HepG2 (cell line): Measurements from ENCODE around the gene TOMM7. TPM values are rescaled to one million over a fixed set of nuclear protein-coding genes. Genes with fewer than 3 reads are reported as not detected.
A peak's percentile ranks its signal among the peaks of the same experiment; 100 is the strongest.

ENCODE experiments used
- FOXA1 ChIP-seq, 2 experiments: fragments of 450-650 bp in 1 of 2; sonication (generic) in 1 of 2; formaldehyde crosslinking in 1 of 2; IDR thresholded peaks; 2 replicates each; pipeline versions ENCODE4 v1.4.0 to v1.6.1; 2016 to 2020; ENCODE audit warnings: missing genetic modification reagents in 1 of 2
- HOXA7 ChIP-seq: sonication (generic); formaldehyde crosslinking; IDR thresholded peaks from 2 replicates; pipeline ENCODE4 v1.8.1; 2022; ENCODE audit warnings: mild to moderate bottlenecking, missing genetic modification reagents, moderate library complexity
- MED1 ChIP-seq: sonication (generic); formaldehyde crosslinking; IDR thresholded peaks from 2 replicates; pipeline ENCODE4 v1.4.0; 2020; ENCODE audit warnings: missing genetic modification reagents
- MIER2 ChIP-seq: IDR thresholded peaks from 2 replicates; pipeline ENCODE4 v1.6.1; 2016; ENCODE audit warnings: missing biosample characterization, missing genetic modification reagents
- ONECUT2 ChIP-seq: sonication (generic); formaldehyde crosslinking; IDR thresholded peaks from 2 replicates; pipeline ENCODE4 v1.4.0; 2020; ENCODE audit warnings: missing genetic modification reagents
- POLR2AphosphoS5 ChIP-seq: IDR thresholded peaks from 2 replicates; pipeline ENCODE4 v1.6.1; 2012; ENCODE audit warnings: low read depth, low read length
- SRSF9 ChIP-seq: fragments of 200-400 bp; formaldehyde crosslinking; IDR thresholded peaks from 2 replicates; pipeline ENCODE4 v1.6.1; 2018; ENCODE audit warnings: borderline replicate concordance, mild to moderate bottlenecking, low read depth, low read length; ENCODE audit not compliant: insufficient read depth, poor library complexity, severe bottlenecking
- TBX2 ChIP-seq: sonication (generic); formaldehyde crosslinking; IDR thresholded peaks from 2 replicates; pipeline ENCODE4 v1.5.0; 2020; ENCODE audit warnings: missing genetic modification reagents, mild to moderate bottlenecking, borderline replicate concordance
- polyA plus RNA-seq, 8 experiments: library from polyadenylated mRNA; depleted of rRNA in 3 of 8; stranded (reverse) in 7 of 8; unstranded in 1 of 8; fragments of >200 nt; fragmentation: Illumina TruSeq in 4 of 8; extraction: Trizol in 4 of 8; gene quantifications; 2 replicates each; pipeline versions ENCODE4 v1.2.1 to v1.2.3, GENCODE V29; 2011 to 2016; ENCODE audit warnings: low read depth in 4 of 8, missing spikeins in 1 of 8, mixed read lengths in 1 of 8; ENCODE audit not compliant: insufficient read depth in 1 of 8
- total RNA-seq, 5 experiments: library from RNA; depleted of rRNA; stranded (reverse); fragments of >200 nt; fragmentation: Illumina TruSeq; extraction: Trizol; gene quantifications; 2 replicates each; pipeline ENCODE4 v1.2.3, GENCODE V29; 2016; ENCODE audit warnings: low read depth in 1 of 5
- TF ChIP-seq, protein P1 (sequence below): IDR thresholded peaks from 2 replicates; pipeline ENCODE4 v1.6.1; 2016; ENCODE audit warnings: low read depth, borderline replicate concordance
- TF ChIP-seq, protein P2 (sequence below): sonication (generic); formaldehyde crosslinking; IDR thresholded peaks from 2 replicates; pipeline ENCODE4 v1.4.0; 2020; ENCODE audit warnings: missing genetic modification reagents, borderline replicate concordance
- TF ChIP-seq, protein P3 (sequence below): IDR thresholded peaks from 2 replicates; pipeline ENCODE4 v1.6.1; 2016; ENCODE audit warnings: control low read depth
- TF ChIP-seq, protein P4 (sequence below): sonication (generic); formaldehyde crosslinking; IDR thresholded peaks from 2 replicates; pipeline ENCODE4 v1.9.0; 2021; ENCODE audit warnings: mild to moderate bottlenecking, missing genetic modification reagents
- TF ChIP-seq, protein P5 (sequence below): sonication (generic); formaldehyde crosslinking; IDR thresholded peaks from 2 replicates; pipeline ENCODE4 v1.4.0; 2020; ENCODE audit warnings: missing genetic modification reagents

Gene TOMM7
- total and polyA plus RNA-seq, 2 of the 13 experiments (the other 11 are each of a cell fraction or from before 2014, with no cell fraction given): 251 to 369 TPM

DNA sequence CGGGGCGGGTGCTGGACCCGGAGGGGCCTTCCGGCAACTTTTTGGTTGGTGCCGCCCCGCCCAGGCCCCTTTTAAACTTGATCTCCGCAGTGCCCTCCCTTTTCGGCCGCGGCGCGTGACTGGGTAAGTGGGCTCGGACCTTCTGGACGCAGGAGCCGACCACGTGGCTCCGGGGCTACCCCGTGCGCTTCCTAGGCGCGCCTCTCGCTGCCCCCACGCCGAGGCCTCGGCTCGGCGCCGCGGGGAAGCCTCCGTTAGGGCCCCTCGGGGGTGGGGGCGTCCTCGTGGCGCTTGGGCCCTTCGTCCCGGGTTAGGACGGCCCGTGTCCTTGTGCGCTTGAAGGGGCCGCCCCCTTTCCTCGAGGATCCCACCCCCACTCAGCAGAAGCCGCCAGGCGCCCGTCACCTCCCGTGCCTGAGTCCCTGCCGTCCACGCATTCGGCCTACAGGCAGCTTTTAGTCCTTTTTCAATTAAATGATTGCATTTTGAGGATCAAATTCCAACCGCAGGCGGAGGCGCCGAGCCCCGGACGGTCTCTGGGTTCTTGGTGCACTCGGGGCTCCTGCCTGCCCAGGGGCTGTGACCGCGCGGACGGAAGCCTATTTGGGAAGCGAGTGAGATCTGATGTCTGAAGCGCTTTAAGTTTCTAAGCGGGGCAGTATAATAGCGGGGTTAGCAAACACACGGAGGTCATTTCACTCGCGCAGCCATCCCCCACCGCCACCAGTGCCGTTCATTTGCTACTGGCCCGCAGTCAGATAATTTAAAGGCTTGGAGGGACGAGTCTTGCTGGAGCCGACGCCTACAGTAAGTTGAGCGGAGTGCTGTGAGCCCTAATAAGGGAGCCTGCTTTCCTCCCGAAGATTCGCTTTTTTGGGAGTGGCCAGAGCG, 31.8 kb upstream of the TOMM7 start (continued):
- TF ChIP-seq, protein P1, sequence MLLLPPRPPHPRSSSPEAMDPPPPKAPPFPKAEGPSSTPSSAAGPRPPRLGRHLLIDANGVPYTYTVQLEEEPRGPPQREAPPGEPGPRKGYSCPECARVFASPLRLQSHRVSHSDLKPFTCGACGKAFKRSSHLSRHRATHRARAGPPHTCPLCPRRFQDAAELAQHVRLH: no peak
- TF ChIP-seq, protein P2, sequence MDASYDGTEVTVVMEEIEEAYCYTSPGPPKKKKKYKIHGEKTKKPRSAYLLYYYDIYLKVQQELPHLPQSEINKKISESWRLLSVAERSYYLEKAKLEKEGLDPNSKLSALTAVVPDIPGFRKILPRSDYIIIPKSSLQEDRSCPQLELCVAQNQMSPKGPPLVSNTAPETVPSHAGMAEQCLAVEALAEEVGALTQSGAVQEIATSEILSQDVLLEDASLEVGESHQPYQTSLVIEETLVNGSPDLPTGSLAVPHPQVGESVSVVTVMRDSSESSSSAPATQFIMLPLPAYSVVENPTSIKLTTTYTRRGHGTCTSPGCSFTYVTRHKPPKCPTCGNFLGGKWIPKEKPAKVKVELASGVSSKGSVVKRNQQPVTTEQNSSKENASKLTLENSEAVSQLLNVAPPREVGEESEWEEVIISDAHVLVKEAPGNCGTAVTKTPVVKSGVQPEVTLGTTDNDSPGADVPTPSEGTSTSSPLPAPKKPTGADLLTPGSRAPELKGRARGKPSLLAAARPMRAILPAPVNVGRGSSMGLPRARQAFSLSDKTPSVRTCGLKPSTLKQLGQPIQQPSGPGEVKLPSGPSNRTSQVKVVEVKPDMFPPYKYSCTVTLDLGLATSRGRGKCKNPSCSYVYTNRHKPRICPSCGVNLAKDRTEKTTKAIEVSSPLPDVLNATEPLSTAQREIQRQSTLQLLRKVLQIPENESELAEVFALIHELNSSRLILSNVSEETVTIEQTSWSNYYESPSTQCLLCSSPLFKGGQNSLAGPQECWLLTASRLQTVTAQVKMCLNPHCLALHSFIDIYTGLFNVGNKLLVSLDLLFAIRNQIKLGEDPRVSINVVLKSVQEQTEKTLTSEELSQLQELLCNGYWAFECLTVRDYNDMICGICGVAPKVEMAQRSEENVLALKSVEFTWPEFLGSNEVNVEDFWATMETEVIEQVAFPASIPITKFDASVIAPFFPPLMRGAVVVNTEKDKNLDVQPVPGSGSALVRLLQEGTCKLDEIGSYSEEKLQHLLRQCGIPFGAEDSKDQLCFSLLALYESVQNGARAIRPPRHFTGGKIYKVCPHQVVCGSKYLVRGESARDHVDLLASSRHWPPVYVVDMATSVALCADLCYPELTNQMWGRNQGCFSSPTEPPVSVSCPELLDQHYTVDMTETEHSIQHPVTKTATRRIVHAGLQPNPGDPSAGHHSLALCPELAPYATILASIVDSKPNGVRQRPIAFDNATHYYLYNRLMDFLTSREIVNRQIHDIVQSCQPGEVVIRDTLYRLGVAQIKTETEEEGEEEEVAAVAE (CRISPR knock-in tag): no peak
- no peak for TF ChIP-seq ONECUT2
- TF ChIP-seq, protein P3, sequence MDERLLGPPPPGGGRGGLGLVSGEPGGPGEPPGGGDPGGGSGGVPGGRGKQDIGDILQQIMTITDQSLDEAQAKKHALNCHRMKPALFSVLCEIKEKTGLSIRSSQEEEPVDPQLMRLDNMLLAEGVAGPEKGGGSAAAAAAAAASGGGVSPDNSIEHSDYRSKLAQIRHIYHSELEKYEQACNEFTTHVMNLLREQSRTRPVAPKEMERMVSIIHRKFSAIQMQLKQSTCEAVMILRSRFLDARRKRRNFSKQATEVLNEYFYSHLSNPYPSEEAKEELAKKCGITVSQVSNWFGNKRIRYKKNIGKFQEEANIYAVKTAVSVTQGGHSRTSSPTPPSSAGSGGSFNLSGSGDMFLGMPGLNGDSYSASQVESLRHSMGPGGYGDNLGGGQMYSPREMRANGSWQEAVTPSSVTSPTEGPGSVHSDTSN (CRISPR knock-in tag): no peak
- TF ChIP-seq, protein P4, sequence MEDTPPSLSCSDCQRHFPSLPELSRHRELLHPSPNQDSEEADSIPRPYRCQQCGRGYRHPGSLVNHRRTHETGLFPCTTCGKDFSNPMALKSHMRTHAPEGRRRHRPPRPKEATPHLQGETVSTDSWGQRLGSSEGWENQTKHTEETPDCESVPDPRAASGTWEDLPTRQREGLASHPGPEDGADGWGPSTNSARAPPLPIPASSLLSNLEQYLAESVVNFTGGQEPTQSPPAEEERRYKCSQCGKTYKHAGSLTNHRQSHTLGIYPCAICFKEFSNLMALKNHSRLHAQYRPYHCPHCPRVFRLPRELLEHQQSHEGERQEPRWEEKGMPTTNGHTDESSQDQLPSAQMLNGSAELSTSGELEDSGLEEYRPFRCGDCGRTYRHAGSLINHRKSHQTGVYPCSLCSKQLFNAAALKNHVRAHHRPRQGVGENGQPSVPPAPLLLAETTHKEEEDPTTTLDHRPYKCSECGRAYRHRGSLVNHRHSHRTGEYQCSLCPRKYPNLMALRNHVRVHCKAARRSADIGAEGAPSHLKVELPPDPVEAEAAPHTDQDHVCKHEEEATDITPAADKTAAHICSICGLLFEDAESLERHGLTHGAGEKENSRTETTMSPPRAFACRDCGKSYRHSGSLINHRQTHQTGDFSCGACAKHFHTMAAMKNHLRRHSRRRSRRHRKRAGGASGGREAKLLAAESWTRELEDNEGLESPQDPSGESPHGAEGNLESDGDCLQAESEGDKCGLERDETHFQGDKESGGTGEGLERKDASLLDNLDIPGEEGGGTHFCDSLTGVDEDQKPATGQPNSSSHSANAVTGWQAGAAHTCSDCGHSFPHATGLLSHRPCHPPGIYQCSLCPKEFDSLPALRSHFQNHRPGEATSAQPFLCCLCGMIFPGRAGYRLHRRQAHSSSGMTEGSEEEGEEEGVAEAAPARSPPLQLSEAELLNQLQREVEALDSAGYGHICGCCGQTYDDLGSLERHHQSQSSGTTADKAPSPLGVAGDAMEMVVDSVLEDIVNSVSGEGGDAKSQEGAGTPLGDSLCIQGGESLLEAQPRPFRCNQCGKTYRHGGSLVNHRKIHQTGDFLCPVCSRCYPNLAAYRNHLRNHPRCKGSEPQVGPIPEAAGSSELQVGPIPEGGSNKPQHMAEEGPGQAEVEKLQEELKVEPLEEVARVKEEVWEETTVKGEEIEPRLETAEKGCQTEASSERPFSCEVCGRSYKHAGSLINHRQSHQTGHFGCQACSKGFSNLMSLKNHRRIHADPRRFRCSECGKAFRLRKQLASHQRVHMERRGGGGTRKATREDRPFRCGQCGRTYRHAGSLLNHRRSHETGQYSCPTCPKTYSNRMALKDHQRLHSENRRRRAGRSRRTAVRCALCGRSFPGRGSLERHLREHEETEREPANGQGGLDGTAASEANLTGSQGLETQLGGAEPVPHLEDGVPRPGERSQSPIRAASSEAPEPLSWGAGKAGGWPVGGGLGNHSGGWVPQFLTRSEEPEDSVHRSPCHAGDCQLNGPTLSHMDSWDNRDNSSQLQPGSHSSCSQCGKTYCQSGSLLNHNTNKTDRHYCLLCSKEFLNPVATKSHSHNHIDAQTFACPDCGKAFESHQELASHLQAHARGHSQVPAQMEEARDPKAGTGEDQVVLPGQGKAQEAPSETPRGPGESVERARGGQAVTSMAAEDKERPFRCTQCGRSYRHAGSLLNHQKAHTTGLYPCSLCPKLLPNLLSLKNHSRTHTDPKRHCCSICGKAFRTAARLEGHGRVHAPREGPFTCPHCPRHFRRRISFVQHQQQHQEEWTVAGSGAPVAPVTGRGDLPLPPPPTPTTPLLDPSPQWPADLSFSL: 0 out of 2 replicates have a peak, but pooled peaks have one; percentile 20
- no peak for TF ChIP-seq SRSF9
- peak; percentile 84; the same call in 1 of the 2 replicates for TF ChIP-seq TBX2
- TF ChIP-seq POLR2AphosphoS5: peak; percentile 70
- no peak for TF ChIP-seq MIER2 (CRISPR knock-in tag)
- TF ChIP-seq, protein P5, sequence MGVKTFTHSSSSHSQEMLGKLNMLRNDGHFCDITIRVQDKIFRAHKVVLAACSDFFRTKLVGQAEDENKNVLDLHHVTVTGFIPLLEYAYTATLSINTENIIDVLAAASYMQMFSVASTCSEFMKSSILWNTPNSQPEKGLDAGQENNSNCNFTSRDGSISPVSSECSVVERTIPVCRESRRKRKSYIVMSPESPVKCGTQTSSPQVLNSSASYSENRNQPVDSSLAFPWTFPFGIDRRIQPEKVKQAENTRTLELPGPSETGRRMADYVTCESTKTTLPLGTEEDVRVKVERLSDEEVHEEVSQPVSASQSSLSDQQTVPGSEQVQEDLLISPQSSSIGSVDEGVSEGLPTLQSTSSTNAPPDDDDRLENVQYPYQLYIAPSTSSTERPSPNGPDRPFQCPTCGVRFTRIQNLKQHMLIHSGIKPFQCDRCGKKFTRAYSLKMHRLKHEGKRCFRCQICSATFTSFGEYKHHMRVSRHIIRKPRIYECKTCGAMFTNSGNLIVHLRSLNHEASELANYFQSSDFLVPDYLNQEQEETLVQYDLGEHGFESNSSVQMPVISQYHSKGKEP (CRISPR knock-in tag): 0 out of 2 replicates have a peak, but pooled peaks have one; percentile 37
- TF ChIP-seq MED1: peak; percentile 68
- TF ChIP-seq FOXA1 (IDR thresholded peaks at IDR 0.05): no peak
- TF ChIP-seq FOXA1 (CRISPR knock-in tag; IDR thresholded peaks at IDR 0.05): no peak
- no peak for TF ChIP-seq HOXA7 (CRISPR knock-in tag)
